GM23338 (cell line): ENCODE results near the gene ZNF519. TPM values are rescaled to one million over a fixed set of nuclear protein-coding genes. Genes with fewer than 3 reads are reported as not detected.

Experiments used
- ATAC-seq: fragments of 200-7000 bp; cut with Tn5 transposase; 3 replicates; pipeline ENCODE4 v1.9.1; 2020
- DNase-seq: peaks from one replicate; pipeline ENCODE4 v3.0.0-alpha.2; 2015; ENCODE audit warnings: low spot score
- H2AFZ ChIP-seq: fragments of 200-600 bp; sonication (generic); 2 replicates; pipeline ENCODE4 v1.8.0; 2016; ENCODE audit warnings: antibody characterized with exemption, mild to moderate bottlenecking, moderate library complexity
- H3F3A ChIP-seq: fragments of 200-600 bp; sonication (generic); replicated peaks from 2 replicates; pipeline ENCODE4 v1.8.0; 2017; ENCODE audit warnings: antibody characterized with exemption, mixed run types, low read depth
- H3K27ac ChIP-seq: fragments of 200-600 bp; sonication (generic); 2 replicates; pipeline ENCODE4 v1.6.1; 2016; ENCODE audit warnings: low read depth
- H3K27me3 ChIP-seq: fragments of 200-600 bp; sonication (generic); 2 replicates; pipeline ENCODE4 v1.8.0; 2016; ENCODE audit warnings: mild to moderate bottlenecking, mixed run types, moderate library complexity; ENCODE audit not compliant: insufficient read depth
- H3K36me3 ChIP-seq: fragments of 200-600 bp; sonication (generic); 2 replicates; pipeline ENCODE4 v1.8.0; 2016; ENCODE audit warnings: mild to moderate bottlenecking; ENCODE audit not compliant: insufficient read depth
- H3K4me1 ChIP-seq: fragments of 200-600 bp; sonication (generic); 2 replicates; pipeline ENCODE4 v1.8.0; 2016; ENCODE audit warnings: mild to moderate bottlenecking, moderate library complexity; ENCODE audit not compliant: insufficient read depth
- H3K4me2 ChIP-seq: fragments of 200-600 bp; sonication (generic); 2 replicates; pipeline ENCODE4 v1.7.1; 2017; ENCODE audit warnings: mixed run types
- H3K4me3 ChIP-seq: fragments of 200-600 bp; sonication (generic); 2 replicates; pipeline ENCODE4 v1.6.1; 2016; ENCODE audit warnings: mixed run types
- H3K79me2 ChIP-seq: fragments of 200-600 bp; sonication (generic); replicated peaks from 2 replicates; pipeline ENCODE4 v1.8.0; 2017; ENCODE audit warnings: mild to moderate bottlenecking; ENCODE audit not compliant: insufficient read depth
- H3K9me2 ChIP-seq: fragments of 200-600 bp; sonication (generic); 2 replicates; pipeline ENCODE4 v1.8.0; 2017; ENCODE audit not compliant: insufficient read depth
- H4K20me1 ChIP-seq: fragments of 200-600 bp; sonication (generic); replicated peaks from 2 replicates; pipeline ENCODE4 v1.8.0; 2017; ENCODE audit warnings: mild to moderate bottlenecking; ENCODE audit not compliant: insufficient read depth
- H3K27ac Mint-ChIP-seq: 2 replicates; pipeline ENCODE4 v1.8.0; 2020; ENCODE audit warnings: inconsistent platforms, mild to moderate bottlenecking, moderate library complexity, mixed read lengths
- H3K27me3 Mint-ChIP-seq: 3 replicates; pipeline ENCODE4 v1.8.0; 2022; ENCODE audit warnings: low read depth, mild to moderate bottlenecking, moderate library complexity, mixed read lengths, inconsistent platforms; ENCODE audit not compliant: insufficient read depth, poor library complexity
- H3K36me3 Mint-ChIP-seq: 3 replicates; pipeline ENCODE4 v1.8.0; 2021; ENCODE audit warnings: low read depth, mild to moderate bottlenecking, inconsistent platforms, moderate library complexity, mixed read lengths
- H3K4me1 Mint-ChIP-seq: 3 replicates; pipeline ENCODE4 v1.8.0; 2020; ENCODE audit warnings: mild to moderate bottlenecking, inconsistent platforms, mixed read lengths
- H3K4me3 Mint-ChIP-seq: 3 replicates; pipeline ENCODE4 v1.8.0; 2021; ENCODE audit warnings: moderate library complexity, mild to moderate bottlenecking, inconsistent platforms, mixed read lengths
- H3K9me3 Mint-ChIP-seq: 3 replicates; pipeline ENCODE4 v1.8.0; 2020; ENCODE audit warnings: moderate library complexity, mild to moderate bottlenecking, inconsistent platforms, mixed read lengths
- CREB1 ChIP-seq: fragments of 250-450 bp; sonication (Bioruptor Pico); IDR thresholded peaks from 2 replicates; pipeline ENCODE4 v1.5.0; 2020; ENCODE audit warnings: low read depth, mild to moderate bottlenecking, moderate library complexity
- CTCF ChIP-seq, 2 experiments: fragments of 200-600 bp in 1 of 2; sonication (generic) in 1 of 2; conservative IDR thresholded peaks; 2 replicates each; pipeline versions ENCODE4 v1.5.1 to v1.6.1; 2016 to 2017; ENCODE audit warnings: antibody characterized with exemption in 2 of 2, low read depth in 2 of 2, mild to moderate bottlenecking in 2 of 2, moderate library complexity in 1 of 2
- ETS1 ChIP-seq: IDR thresholded peaks from 2 replicates; pipeline ENCODE4 v1.6.1; 2016; ENCODE audit warnings: antibody characterized with exemption
- EZH2 ChIP-seq: fragments of 200-600 bp; sonication (generic); IDR thresholded peaks from one replicate; pipeline ENCODE4 v1.8.0; 2017; ENCODE audit warnings: antibody characterized with exemption, mild to moderate bottlenecking, low read depth; ENCODE audit not compliant: unreplicated experiment
- EZH2phosphoT487 ChIP-seq: fragments of 200-600 bp; sonication (generic); IDR thresholded peaks from one replicate; pipeline ENCODE4 v1.8.1; 2018; ENCODE audit warnings: antibody characterized with exemption; ENCODE audit not compliant: unreplicated experiment
- JUNB ChIP-seq: IDR thresholded peaks from one replicate; pipeline ENCODE4 v1.6.1; 2016; ENCODE audit warnings: antibody characterized with exemption; ENCODE audit not compliant: unreplicated experiment
- NANOG ChIP-seq: IDR thresholded peaks from 2 replicates; pipeline ENCODE4 v1.6.1; 2016; ENCODE audit warnings: antibody characterized with exemption, borderline replicate concordance
- POLR2AphosphoS5 ChIP-seq: IDR thresholded peaks from 2 replicates; pipeline ENCODE4 v1.6.1; 2016; ENCODE audit warnings: antibody characterized with exemption, low read depth
- REST ChIP-seq: IDR thresholded peaks from one replicate; pipeline ENCODE4 v1.6.1; 2018; ENCODE audit warnings: antibody characterized with exemption; ENCODE audit not compliant: unreplicated experiment
- STAT1 ChIP-seq: IDR thresholded peaks from one replicate; pipeline ENCODE4 v1.6.1; 2016; ENCODE audit warnings: antibody characterized with exemption; ENCODE audit not compliant: unreplicated experiment
- ZNF114 ChIP-seq: fragments of 250-450 bp; sonication (Bioruptor Pico); IDR thresholded peaks from 2 replicates; pipeline ENCODE4 v1.5.0; 2020; ENCODE audit warnings: mild to moderate bottlenecking, moderate library complexity
- ZNF331 ChIP-seq: fragments of 250-450 bp; sonication (Bioruptor Pico); IDR thresholded peaks from 2 replicates; pipeline ENCODE4 v1.5.0; 2020; ENCODE audit warnings: low read depth, mild to moderate bottlenecking, moderate library complexity
- ZNF462 ChIP-seq: fragments of 250-450 bp; sonication (Bioruptor Pico); IDR thresholded peaks from 2 replicates; pipeline ENCODE4 v1.5.0; 2020; ENCODE audit warnings: mild to moderate bottlenecking, moderate library complexity
- polyA plus RNA-seq: library from polyadenylated mRNA; unstranded; fragments of >200 nt; fragmentation: Nextera tagmentation; extraction: Ambion mirVana; gene quantifications from 2 replicates; pipeline ENCODE4 v1.2.1, GENCODE V29; 2016
- total RNA-seq: library from RNA; depleted of rRNA; stranded (reverse); fragments of >200 nt; shearing (Covaris generic); gene quantifications from 2 replicates; pipeline ENCODE4 v1.2.3, GENCODE V29; 2014

ZNF519 gene
- total and polyA plus RNA-seq, 2 experiments from 2014 or later = 29.4 to 54.6 TPM

GRCh38 chr18:14100503-14101286 lies 31.5 kb downstream of the ZNF519 start:
- Mint-ChIP-seq H3K27ac (no peak overlapping the region), H3K9me3 (peaks cover 27% of the 10 kb centered on the region), H3K36me3 (peaks cover 84% of the 10 kb centered on the region), H3K4me3 (no peak overlapping the region), H3K27me3 (peaks cover 8% of the 10 kb centered on the region), H3K4me1 (no peaks in the 10 kb centered on the region)
- Histone ChIP-seq H2AFZ (no peak overlapping the region), H4K20me1 (no peaks in the 10 kb centered on the region; the same call in 1 of the 2 replicates), H3K27ac (no peak overlapping the region), H3K4me3 (no peak overlapping the region), H3K4me1 (no peaks in the 10 kb centered on the region), H3K36me3 (peaks cover 2% of the 10 kb centered on the region; the same call in 1 of the 2 replicates), H3K9me2 (no peaks in the 10 kb centered on the region), H3K27me3 (no peaks in the 10 kb centered on the region), H3F3A (no peaks in the 10 kb centered on the region), H3K79me2 (peaks cover 26% of the 10 kb centered on the region), H3K4me2 (no peak overlapping the region)
- ATAC-seq (no peak), DNase-seq (no peak)
- TF ChIP-seq ZNF114 (no peak), JUNB (no peak), STAT1 (no peak), REST (no peak), ZNF462 (no peak), ZNF331 (no peak), POLR2AphosphoS5 (no peak), EZH2phosphoT487 (no peak), ETS1 (no peak), EZH2 (no peak), NANOG (no peak), CTCF (conservative IDR thresholded peaks at IDR 0.05; ENCODE audit: low read depth in 2 of 2) (no peak), CREB1 (CRISPR knock-in tag) (no peak)
